Neuronal stem cell (in vitro differentiated cells): ENCODE results near the gene CAMTA1.
A peak's percentile ranks its signal among the peaks of the same experiment; 100 is the strongest.

Experiments
- DNase-seq: peaks from one replicate; pipeline ENCODE4 v3.0.0-alpha.2; 2013; ENCODE audit warnings: low spot score
- H2AFZ ChIP-seq: one replicate; pipeline ENCODE4 v1.6.1; 2013; ENCODE audit warnings: mild to moderate bottlenecking, low read length, inconsistent platforms
- H2AK5ac ChIP-seq: 2 replicates; pipeline ENCODE4 v1.6.1; 2013; ENCODE audit warnings: low read depth, mild to moderate bottlenecking, inconsistent platforms, low read length, moderate library complexity, mixed read lengths
- H2BK120ac ChIP-seq: 2 replicates; pipeline ENCODE4 v1.6.1; 2013; ENCODE audit warnings: low read depth, mild to moderate bottlenecking, inconsistent platforms, low read length, moderate library complexity, mixed read lengths
- H2BK12ac ChIP-seq: one replicate; pipeline ENCODE4 v1.6.1; 2013; ENCODE audit warnings: low read length, inconsistent platforms
- H2BK15ac ChIP-seq: 2 replicates; pipeline ENCODE4 v1.6.1; 2013; ENCODE audit warnings: mild to moderate bottlenecking, low read length, inconsistent platforms, mixed read lengths
- H2BK5ac ChIP-seq: one replicate; pipeline ENCODE4 v1.6.1; 2013; ENCODE audit warnings: inconsistent platforms, mild to moderate bottlenecking, low read length, moderate library complexity
- H3K14ac ChIP-seq: one replicate; pipeline ENCODE4 v1.6.1; 2013; ENCODE audit warnings: low read length, inconsistent platforms
- H3K18ac ChIP-seq: 2 replicates; pipeline ENCODE4 v1.6.1; 2013; ENCODE audit warnings: low read length, inconsistent platforms
- H3K23ac ChIP-seq: 2 replicates; pipeline ENCODE4 v1.6.1; 2013; ENCODE audit warnings: low read depth, mild to moderate bottlenecking, mixed read lengths, low read length, inconsistent platforms; ENCODE audit not compliant: poor library complexity
- H3K27ac ChIP-seq: replicated peaks from 3 replicates; pipeline ENCODE4 v1.5.1; 2013; ENCODE audit warnings: low read length, inconsistent platforms
- H3K27me3 ChIP-seq, 3 experiments: 2 replicates each; pipeline ENCODE4 v1.6.1; 2013; ENCODE audit warnings: low read length in 3 of 3, mild to moderate bottlenecking in 2 of 3, inconsistent platforms in 1 of 3, low read depth in 1 of 3, mixed read lengths in 1 of 3, moderate library complexity in 1 of 3; ENCODE audit not compliant: control insufficient read depth in 3 of 3, insufficient read depth in 3 of 3
- H3K36me3 ChIP-seq, 2 donors: replicated peaks in 1 of 2; 2 replicates each; pipeline ENCODE4 v1.6.1; 2013; ENCODE audit warnings: low read length in 2 of 2; ENCODE audit not compliant: control insufficient read depth in 2 of 2, insufficient read depth in 2 of 2
- H3K4ac ChIP-seq: 2 replicates; pipeline ENCODE4 v1.6.1; 2013; ENCODE audit warnings: inconsistent platforms, mild to moderate bottlenecking, low read length, moderate library complexity
- H3K4me1 ChIP-seq, 2 donors: 1 replicate in 1 of 2; 2 replicates in 1 of 2; pipeline ENCODE4 v1.6.1; 2013; ENCODE audit warnings: low read length in 2 of 2, low read depth in 1 of 2; ENCODE audit not compliant: control insufficient read depth in 2 of 2, insufficient read depth in 1 of 2
- H3K4me2 ChIP-seq: one replicate; pipeline ENCODE4 v1.6.1; 2013; ENCODE audit warnings: mild to moderate bottlenecking, low read length, inconsistent platforms; ENCODE audit not compliant: insufficient read depth, poor library complexity, severe bottlenecking
- H3K4me3 ChIP-seq, 2 donors: 2 replicates each; pipeline ENCODE4 v1.5.1; 2013; ENCODE audit warnings: low read length in 2 of 2, mild to moderate bottlenecking in 2 of 2, inconsistent platforms in 1 of 2, moderate library complexity in 1 of 2
- H3K79me1 ChIP-seq: one replicate; pipeline ENCODE4 v1.6.1; 2013; ENCODE audit warnings: low read depth, mild to moderate bottlenecking, inconsistent platforms, low read length, moderate library complexity
- H3K9ac ChIP-seq: one replicate; pipeline ENCODE4 v1.6.1; 2013; ENCODE audit warnings: mild to moderate bottlenecking, low read depth, low read length, inconsistent platforms; ENCODE audit not compliant: poor library complexity
- H3K9me3 ChIP-seq, 2 donors: replicated peaks in 1 of 2; 2 replicates each; pipeline versions ENCODE3 to v1.6.1; 2013; ENCODE audit warnings: low read length in 2 of 2, mild to moderate bottlenecking in 2 of 2, inconsistent platforms in 1 of 2, low read depth in 1 of 2, mixed read lengths in 1 of 2, moderate library complexity in 1 of 2; ENCODE audit not compliant: control insufficient read depth in 2 of 2, insufficient read depth in 1 of 2
- H4K8ac ChIP-seq: one replicate; pipeline ENCODE4 v1.6.1; 2013; ENCODE audit warnings: low read depth, mild to moderate bottlenecking, inconsistent platforms, low read length, moderate library complexity
- H4K91ac ChIP-seq: one replicate; pipeline ENCODE4 v1.6.1; 2013; ENCODE audit warnings: low read length, low read depth, mild to moderate bottlenecking, inconsistent platforms; ENCODE audit not compliant: poor library complexity
- WGBS, 2 donors: extraction: QIAGEN DNeasy Blood & Tissue Kit; methylation state at CpG; one replicate each; pipeline ENCODE4 v1.1.7; 2013; ENCODE audit warnings: missing lambda C conversion rate in 2 of 2, mixed read lengths in 1 of 2; ENCODE audit not compliant: insufficient read length in 2 of 2, insufficient replicate concordance in 1 of 2; ENCODE audit errors: extremely low coverage in 2 of 2; 5-methylcytosine and 5-hydroxymethylcytosine counted together

Gene CAMTA1

DNA sequence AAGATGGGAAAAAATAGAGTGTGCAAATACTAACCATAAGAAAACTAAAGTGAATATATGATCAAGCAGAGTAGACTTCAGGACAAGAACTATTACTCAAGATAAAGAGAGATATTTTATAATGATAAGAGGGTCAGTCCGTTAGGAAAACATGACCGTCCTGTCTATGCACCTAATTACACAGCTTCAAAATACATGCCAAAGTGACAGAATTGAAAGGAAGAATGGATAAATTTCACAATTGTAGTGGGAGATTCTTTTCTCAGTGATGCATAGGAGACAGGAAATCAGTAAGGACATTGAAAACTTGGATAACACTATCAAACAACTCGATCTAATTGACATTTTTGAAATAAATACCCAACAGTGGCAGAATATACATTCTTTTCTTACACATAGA is 489.0 kb downstream of the CAMTA1 start:
- H3K14ac ChIP-seq: no peak overlapping the region
- no peak overlapping the region for H3K9ac ChIP-seq
- H3K23ac ChIP-seq: no peak overlapping the region
- no peaks in the 10 kb centered on the region for H3K36me3 ChIP-seq
- H2BK15ac ChIP-seq: no peak overlapping the region
- no peaks in the 10 kb centered on the region for H3K4me1 ChIP-seq
- no peak overlapping the region for H2BK5ac ChIP-seq
- H3K79me1 ChIP-seq: no peaks in the 10 kb centered on the region
- H3K4ac ChIP-seq: no peak overlapping the region
- H2BK120ac ChIP-seq: no peak overlapping the region
- no peaks in the 10 kb centered on the region for H3K27me3 ChIP-seq
- DNase-seq: no peak
- H2BK12ac ChIP-seq: no peak overlapping the region
- H3K27ac ChIP-seq: no peak overlapping the region
- no peak overlapping the region for H2AFZ ChIP-seq
- no CpG with 5 or more reads among the region's 3 CpGs for WGBS, 2 donors
- no peaks in the 10 kb centered on the region for H3K9me3 ChIP-seq
- H2AK5ac ChIP-seq: no peak overlapping the region
- no peak overlapping the region for H4K8ac ChIP-seq
- no peak overlapping the region for H4K91ac ChIP-seq
- no peak overlapping the region for H3K4me2 ChIP-seq
- no peak overlapping the region for H3K4me3 ChIP-seq
- H3K18ac ChIP-seq: no peak overlapping the region

DNA sequence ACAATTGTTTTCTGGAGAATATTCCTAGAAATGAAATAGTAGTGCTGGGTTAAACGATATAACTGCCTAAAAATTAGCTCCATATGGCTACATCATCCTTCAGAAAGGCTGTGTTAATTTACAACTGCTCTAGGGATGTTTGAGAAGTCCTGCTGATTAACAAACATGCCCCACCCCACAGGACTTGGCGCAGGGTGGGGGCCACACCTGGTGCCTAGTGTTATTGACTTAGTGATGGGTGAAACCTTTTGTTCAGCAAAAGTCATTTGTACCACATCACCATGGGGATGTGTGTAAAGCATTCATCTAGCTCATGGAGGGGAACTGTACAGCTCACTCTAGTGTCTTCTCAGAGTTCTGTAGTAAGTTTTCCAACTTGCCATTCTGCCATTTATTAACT is 492.8 kb downstream of the CAMTA1 start:
- no peak overlapping the region for H4K91ac ChIP-seq
- no peak overlapping the region for H3K18ac ChIP-seq
- no peaks in the 10 kb centered on the region for H3K9me3 ChIP-seq
- no peak overlapping the region for H2BK5ac ChIP-seq
- no peak overlapping the region for H3K4ac ChIP-seq
- H2BK120ac ChIP-seq: no peak overlapping the region
- H3K36me3 ChIP-seq: no peaks in the 10 kb centered on the region
- WGBS, 2 donors: no CpG with 5 or more reads among the region's 2 CpGs
- H3K79me1 ChIP-seq: no peaks in the 10 kb centered on the region
- H3K14ac ChIP-seq: no peak overlapping the region
- no peak overlapping the region for H2BK12ac ChIP-seq
- H3K27me3 ChIP-seq: no peaks in the 10 kb centered on the region
- H3K4me1 ChIP-seq: peaks cover 0 to 1% of the 10 kb centered on the region in 2 donors
- no peak overlapping the region for H3K9ac ChIP-seq
- H2AFZ ChIP-seq: no peak overlapping the region
- DNase-seq: no peak
- H3K4me3 ChIP-seq: no peak overlapping the region
- H2BK15ac ChIP-seq: no peak overlapping the region
- no peak overlapping the region for H4K8ac ChIP-seq
- H3K23ac ChIP-seq: no peak overlapping the region
- H3K27ac ChIP-seq: no peak overlapping the region
- no peak overlapping the region for H3K4me2 ChIP-seq
- H2AK5ac ChIP-seq: no peak overlapping the region

DNA sequence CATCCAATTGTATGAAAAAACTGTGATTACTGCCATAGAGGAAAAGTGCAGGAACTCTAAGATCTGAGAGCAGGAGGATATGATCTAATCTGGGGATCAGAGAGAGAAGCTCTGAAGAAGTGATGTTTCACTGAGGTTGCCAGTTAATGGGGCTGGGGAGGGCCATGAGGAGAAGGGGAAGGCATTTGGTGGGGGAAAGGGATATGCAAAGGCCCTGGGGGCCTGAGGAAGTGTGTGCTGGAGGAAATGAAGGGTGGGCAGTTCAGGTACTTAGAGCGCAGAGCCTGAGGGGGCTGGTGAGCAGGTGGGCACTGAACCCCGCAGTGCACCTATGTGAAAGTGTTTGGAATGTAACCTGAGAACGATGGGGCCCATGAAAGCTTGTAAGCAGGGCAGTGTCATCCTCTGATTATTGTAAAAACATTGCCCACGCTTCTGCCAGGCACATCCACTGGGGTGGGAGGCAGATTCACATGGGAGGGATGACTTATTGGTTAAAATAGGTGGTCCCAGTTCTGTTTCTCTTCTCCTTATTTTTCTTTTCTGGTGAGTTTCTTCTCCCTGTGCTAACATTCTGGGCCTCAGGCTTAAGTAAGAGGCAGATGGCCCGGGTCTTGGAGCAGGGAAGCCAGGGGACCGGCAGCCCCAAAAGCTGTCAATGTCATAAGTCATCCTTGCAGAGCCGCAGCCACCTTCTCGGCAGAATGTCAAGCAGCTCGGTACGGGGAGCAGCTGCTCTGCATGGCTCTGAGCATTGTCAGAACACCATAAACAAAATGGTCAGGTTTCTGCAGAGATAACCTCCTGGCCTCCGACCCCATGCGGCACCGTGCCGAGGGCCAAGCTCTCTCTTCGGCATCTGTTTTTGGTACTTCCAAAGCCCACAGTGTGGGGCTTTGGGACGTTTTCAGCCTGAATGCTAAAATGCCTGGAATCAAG is 493.8 kb downstream of the CAMTA1 start:
- no peaks in the 10 kb centered on the region for H3K79me1 ChIP-seq
- no peaks in the 10 kb centered on the region for H3K36me3 ChIP-seq
- no peak overlapping the region for H2BK12ac ChIP-seq
- no peaks in the 10 kb centered on the region for H3K27me3 ChIP-seq
- H3K14ac ChIP-seq: no peak overlapping the region
- no peak overlapping the region for H2BK15ac ChIP-seq
- H4K8ac ChIP-seq: no peak overlapping the region
- H3K23ac ChIP-seq: peak overlapping the region; percentile 51
- H3K27ac ChIP-seq: no peak overlapping the region
- no CpG with 5 or more reads among the region's 16 CpGs for WGBS, 2 donors
- H3K18ac ChIP-seq: no peak overlapping the region
- no peak overlapping the region for H3K9ac ChIP-seq
- peaks cover 0 to 1% of the 10 kb centered on the region in 2 donors for H3K4me1 ChIP-seq
- no peak overlapping the region for H2AFZ ChIP-seq
- H3K4me2 ChIP-seq: no peak overlapping the region
- no peak overlapping the region for H3K4ac ChIP-seq
- no peak overlapping the region for H2AK5ac ChIP-seq
- no peak overlapping the region for H2BK120ac ChIP-seq
- H3K9me3 ChIP-seq: no peaks in the 10 kb centered on the region
- H3K4me3 ChIP-seq: no peak overlapping the region
- DNase-seq: no peak
- H2BK5ac ChIP-seq: no peak overlapping the region
- H4K91ac ChIP-seq: no peak overlapping the region

DNA sequence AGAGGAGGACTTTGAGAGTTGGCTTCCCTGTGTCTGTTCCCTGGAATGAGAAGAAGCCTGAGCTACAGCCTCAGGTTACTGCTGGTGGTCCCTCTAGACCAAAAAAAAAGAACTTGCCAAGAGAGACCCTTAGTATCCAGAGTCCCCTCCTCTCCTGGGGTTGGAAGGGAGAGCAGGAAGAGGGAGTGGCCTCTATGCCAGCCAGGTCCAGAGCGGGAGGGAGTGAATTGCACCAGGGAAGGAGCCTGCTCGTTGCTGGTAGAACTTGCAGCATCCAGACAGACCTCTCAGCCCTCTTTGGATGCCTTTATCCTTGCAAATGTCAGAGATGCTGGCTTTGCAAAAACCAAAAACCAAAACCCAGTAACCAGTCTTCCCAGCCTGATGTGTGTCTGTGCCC is 494.5 kb downstream of the CAMTA1 start:
- H4K8ac ChIP-seq: no peak overlapping the region
- DNase-seq: no peak
- H3K79me1 ChIP-seq: no peaks in the 10 kb centered on the region
- H3K18ac ChIP-seq: no peak overlapping the region
- H3K4me3 ChIP-seq: no peak overlapping the region
- H3K27ac ChIP-seq: no peak overlapping the region
- H3K4ac ChIP-seq: no peak overlapping the region
- no peak overlapping the region for H2BK120ac ChIP-seq
- H3K23ac ChIP-seq: no peak overlapping the region
- no peak overlapping the region for H2BK12ac ChIP-seq
- no peak overlapping the region for H2AK5ac ChIP-seq
- no peaks in the 10 kb centered on the region for H3K36me3 ChIP-seq
- no peak overlapping the region for H2BK5ac ChIP-seq
- H2AFZ ChIP-seq: no peak overlapping the region
- H3K4me1 ChIP-seq: peaks cover 0 to 1% of the 10 kb centered on the region in 2 donors
- WGBS, 2 donors: no CpG with 5 or more reads among the region's 2 CpGs
- no peak overlapping the region for H4K91ac ChIP-seq
- no peaks in the 10 kb centered on the region for H3K27me3 ChIP-seq
- no peak overlapping the region for H2BK15ac ChIP-seq
- H3K4me2 ChIP-seq: no peak overlapping the region
- H3K9ac ChIP-seq: no peak overlapping the region
- no peak overlapping the region for H3K14ac ChIP-seq
- no peaks in the 10 kb centered on the region for H3K9me3 ChIP-seq
